ENCODE results near the gene CNTD1. TPM values are rescaled to one million over a fixed set of nuclear protein-coding genes. Genes with fewer than 3 reads are reported as not detected.
A peak's percentile ranks its signal among the peaks of the same experiment; 100 is the strongest.

CNTD1 gene
- polyA plus RNA-seq, 2 of the 4 experiments (the other 2 are of a cell fraction) = 0.06 to 0.10 TPM

DNA sequence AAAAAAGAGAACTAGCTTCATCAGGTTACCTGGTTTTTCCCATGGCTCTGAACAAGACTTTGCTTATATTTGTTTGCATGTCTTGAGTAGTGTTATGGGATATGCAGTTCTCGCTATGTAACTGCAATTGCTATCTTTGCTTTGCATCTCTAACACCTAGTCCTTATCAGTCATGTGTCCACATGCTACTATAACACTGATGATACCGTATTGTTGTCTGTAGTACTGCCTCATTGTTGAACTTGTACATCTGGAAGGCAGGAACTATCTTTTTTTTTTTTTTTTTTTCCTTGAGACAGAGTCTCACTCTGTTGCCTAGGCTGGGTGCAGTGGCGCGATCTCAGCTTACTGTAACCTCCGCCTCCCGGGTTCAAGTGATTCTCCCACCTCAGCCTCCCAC lies 37.1 kb downstream of the CNTD1 start:
- 94% methylated on average over 6 of the region's 6 CpGs for WGBS (ENCODE audit: missing lambda C conversion rate)
- H3K4me2 ChIP-seq = no peak overlapping the region
- no peak for TF ChIP-seq POLR2A (IDR thresholded peaks at IDR 0.05; ENCODE audit: low read length)
- no peak for TF ChIP-seq RAD21 (conservative IDR thresholded peaks at IDR 0.05 in 1 of 2, IDR thresholded peaks at IDR 0.05 in 1 of 2)
- no peak overlapping the region for H3K27ac ChIP-seq
- FAIRE-seq (no peak), DNase-seq (ENCODE audit: low read depth in 1 of 2, low spot score in 1 of 2) (no peak), ATAC-seq (no peak)
- CTCF ChIA-PET = interaction anchor here (0.7 to 6.4 kb wide), 8 partner anchors 8 to 270 kb away, joined by 3 to 81 read pairs (median 14); partner anchors contain the start of genes AOC2, BECN1 and RPL27
- no peak overlapping the region for H3K4me3 ChIP-seq
- no peaks in the 10 kb centered on the region for H3K9me3 ChIP-seq
- POLR2A ChIA-PET = interaction anchor here (1.2 kb wide), 1 partner anchor 12 kb away, joined by 4 read pairs; the partner anchor contains the start of gene BECN1
- peaks cover 22% of the 10 kb centered on the region for H3K4me1 ChIP-seq

DNA sequence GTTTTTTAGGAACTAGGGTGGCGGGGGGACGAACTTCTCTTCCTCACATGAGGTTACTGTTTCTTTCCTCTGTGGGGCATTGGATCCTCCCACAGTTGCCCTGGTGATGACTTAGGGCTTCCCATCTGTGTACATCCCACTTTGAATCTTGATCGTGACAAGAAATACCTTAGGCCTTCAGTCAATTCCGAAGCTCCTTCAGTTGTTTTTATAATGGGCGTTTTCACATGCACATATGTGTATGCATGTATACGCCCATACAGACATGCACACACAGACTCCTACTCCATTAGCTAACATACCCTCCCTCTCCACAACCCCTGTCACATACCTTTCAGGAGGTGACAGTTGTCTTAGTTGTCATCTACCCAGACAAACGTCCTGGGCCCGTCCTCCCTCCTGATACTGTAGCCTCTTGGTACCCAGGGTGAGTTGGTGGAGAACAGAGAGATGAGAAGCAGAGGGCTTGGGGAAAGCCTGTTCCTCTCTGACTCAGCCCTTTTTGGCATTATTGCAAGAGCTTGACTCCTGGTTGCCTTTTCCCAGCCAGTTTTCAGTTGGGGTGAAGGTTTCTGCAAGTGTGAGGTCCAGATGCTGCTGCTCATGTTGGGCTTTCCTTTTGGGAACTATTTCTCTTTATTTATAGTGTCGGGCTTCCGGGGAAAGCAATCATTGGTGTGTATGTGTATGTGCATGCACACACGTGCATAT lies 43.5 kb downstream of the CNTD1 start:
- Histone ChIP-seq H3K4me3 (no peak overlapping the region), H3K27ac (no peak overlapping the region), H3K4me1 (no peaks in the 10 kb centered on the region), H3K9me3 (no peaks in the 10 kb centered on the region), H3K4me2 (no peak overlapping the region)
- TF ChIP-seq POLR2AphosphoS2 (conservative IDR thresholded peaks at IDR 0.05; ENCODE audit: low read length) (no peak), CHD4 (IDR thresholded peaks at IDR 0.05; ENCODE audit: borderline replicate concordance) (no peak), PHF8 (IDR thresholded peaks at IDR 0.05; ENCODE audit: borderline replicate concordance, low read depth) (no peak), RFX5 (IDR thresholded peaks at IDR 0.05) (no peak), RCOR1 (IDR thresholded peaks at IDR 0.05; ENCODE audit: low read depth, low read length) (no peak), HEYL (CRISPR knock-in tag; IDR thresholded peaks at IDR 0.05) (no peak), RNF2 (IDR thresholded peaks at IDR 0.05; ENCODE audit: borderline replicate concordance, low read depth) (no peak), TP53 (CRISPR knock-in tag; IDR thresholded peaks at IDR 0.05) (no peak), FOSB (CRISPR knock-in tag; IDR thresholded peaks at IDR 0.05) (no peak), MAZ (IDR thresholded peaks at IDR 0.05; ENCODE audit: borderline replicate concordance, low read depth, low read length) (no peak), EHMT2 (IDR thresholded peaks at IDR 0.05; ENCODE audit: low read depth) (no peak), CBX8 (IDR thresholded peaks at IDR 0.05) (no peak), EHF (CRISPR knock-in tag; IDR thresholded peaks at IDR 0.05) (no peak), ZFP36 (IDR thresholded peaks at IDR 0.05; ENCODE audit: borderline replicate concordance, partially characterized antibody) (no peak), ESRRA (IDR thresholded peaks at IDR 0.05; ENCODE audit: borderline replicate concordance, low read length) (no peak), HOXB13 (CRISPR knock-in tag; IDR thresholded peaks at IDR 0.05; ENCODE audit: low read depth) (no peak)
- TF ChIP-seq, protein P1, sequence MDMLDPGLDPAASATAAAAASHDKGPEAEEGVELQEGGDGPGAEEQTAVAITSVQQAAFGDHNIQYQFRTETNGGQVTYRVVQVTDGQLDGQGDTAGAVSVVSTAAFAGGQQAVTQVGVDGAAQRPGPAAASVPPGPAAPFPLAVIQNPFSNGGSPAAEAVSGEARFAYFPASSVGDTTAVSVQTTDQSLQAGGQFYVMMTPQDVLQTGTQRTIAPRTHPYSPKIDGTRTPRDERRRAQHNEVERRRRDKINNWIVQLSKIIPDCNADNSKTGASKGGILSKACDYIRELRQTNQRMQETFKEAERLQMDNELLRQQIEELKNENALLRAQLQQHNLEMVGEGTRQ (IDR thresholded peaks at IDR 0.05) = no peak
- TF ChIP-seq, protein P2, sequence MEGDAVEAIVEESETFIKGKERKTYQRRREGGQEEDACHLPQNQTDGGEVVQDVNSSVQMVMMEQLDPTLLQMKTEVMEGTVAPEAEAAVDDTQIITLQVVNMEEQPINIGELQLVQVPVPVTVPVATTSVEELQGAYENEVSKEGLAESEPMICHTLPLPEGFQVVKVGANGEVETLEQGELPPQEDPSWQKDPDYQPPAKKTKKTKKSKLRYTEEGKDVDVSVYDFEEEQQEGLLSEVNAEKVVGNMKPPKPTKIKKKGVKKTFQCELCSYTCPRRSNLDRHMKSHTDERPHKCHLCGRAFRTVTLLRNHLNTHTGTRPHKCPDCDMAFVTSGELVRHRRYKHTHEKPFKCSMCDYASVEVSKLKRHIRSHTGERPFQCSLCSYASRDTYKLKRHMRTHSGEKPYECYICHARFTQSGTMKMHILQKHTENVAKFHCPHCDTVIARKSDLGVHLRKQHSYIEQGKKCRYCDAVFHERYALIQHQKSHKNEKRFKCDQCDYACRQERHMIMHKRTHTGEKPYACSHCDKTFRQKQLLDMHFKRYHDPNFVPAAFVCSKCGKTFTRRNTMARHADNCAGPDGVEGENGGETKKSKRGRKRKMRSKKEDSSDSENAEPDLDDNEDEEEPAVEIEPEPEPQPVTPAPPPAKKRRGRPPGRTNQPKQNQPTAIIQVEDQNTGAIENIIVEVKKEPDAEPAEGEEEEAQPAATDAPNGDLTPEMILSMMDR (IDR thresholded peaks at IDR 0.05) = no peak
- POLR2A ChIA-PET = interaction anchor here (1.7 to 1.8 kb wide), 2 partner anchors 18 to 156 kb away, joined by 5 to 6 read pairs; partner anchors contain the start of genes BECN1 and RPL27
- DNase-seq (ENCODE audit: low read depth in 1 of 2, low spot score in 1 of 2) = no peak
- ATAC-seq = 0 out of 6 replicates have a peak, but pooled peaks of 1 of the 2 experiments have one; percentile 6
- FAIRE-seq = peak; percentile 74
- 80% methylated on average over 11 of the region's 11 CpGs for WGBS (ENCODE audit: missing lambda C conversion rate)
- CTCF ChIA-PET = interaction anchor here (0.9 to 20.4 kb wide), 29 partner anchors 8 to 352 kb away, joined by 3 to 372 read pairs (median 14); partner anchors contain the start of genes AARSD1, BECN1, PSME3 and RPL27

Measured in A549 (cell line).